Measurements from ENCODE around the gene SHKBP1.

The SHKBP1 gene

GRCh38 chr19:40603389-40604170, 26.9 kb downstream of the SHKBP1 start:
- peak; percentile 93 for DNase-seq

GRCh38 chr19:40604171-40604646, 27.5 kb downstream of the SHKBP1 start:
- DNase-seq: no peak

GRCh38 chr19:40604647-40605215, 28.1 kb downstream of the SHKBP1 start:
- DNase-seq: no peak

- DNase-seq: peak; percentile 73
Measured at GRCh38 chr19:40605216-40605971, 28.7 kb downstream of the SHKBP1 start.

GRCh38 chr19:40607311-40608239, 30.9 kb downstream of the SHKBP1 start:
- no peak for DNase-seq

- no peak for DNase-seq
Measured at GRCh38 chr19:40608240-40608621, 31.6 kb downstream of the SHKBP1 start.

- DNase-seq: no peak
Measured at GRCh38 chr19:40608957-40609356, 32.3 kb downstream of the SHKBP1 start.

- DNase-seq: peak; percentile 74
Measured at GRCh38 chr19:40609561-40610395, 33.1 kb downstream of the SHKBP1 start.

- DNase-seq: peak; percentile 57
Measured at GRCh38 chr19:40610396-40611064, 33.9 kb downstream of the SHKBP1 start.

- DNase-seq: no peak
Measured at GRCh38 chr19:40611096-40611495, 34.4 kb downstream of the SHKBP1 start.

- DNase-seq: no peak
Measured at GRCh38 chr19:40611900-40612698, 35.4 kb downstream of the SHKBP1 start.

GRCh38 chr19:40612831-40613689, 36.4 kb downstream of the SHKBP1 start:
- DNase-seq: peak; percentile 40

GRCh38 chr19:40613690-40614621, 37.3 kb downstream of the SHKBP1 start:
- DNase-seq: peak; percentile 74

- peak; percentile 72 for DNase-seq
Measured at GRCh38 chr19:40614622-40615411, 38.1 kb downstream of the SHKBP1 start.

- no peak for DNase-seq
Measured at GRCh38 chr19:40616178-40616577, 39.5 kb downstream of the SHKBP1 start.

- no peak for DNase-seq
Measured at GRCh38 chr19:40616941-40617340, 40.3 kb downstream of the SHKBP1 start.

- no peak for DNase-seq
Measured at GRCh38 chr19:40617961-40618360, 41.3 kb downstream of the SHKBP1 start.
